Skeletal muscle tissue (tissue), 4 donors: ENCODE data around the gene TNNC1. TPM values are rescaled to one million over a fixed set of nuclear protein-coding genes. Genes with fewer than 3 reads are reported as not detected.
A peak's percentile ranks its signal among the peaks of the same experiment; 100 is the strongest.

Experiments
- H3K27ac ChIP-seq: one replicate; pipeline ENCODE4 v1.7.0; 2013; ENCODE audit warnings: mild to moderate bottlenecking, low read depth, low read length, inconsistent platforms
- H3K27me3 ChIP-seq, 3 donors: one replicate each; pipeline ENCODE4 v1.7.0; 2013; ENCODE audit warnings: low read length in 3 of 3; ENCODE audit not compliant: control insufficient read depth in 3 of 3, insufficient read depth in 3 of 3
- H3K36me3 ChIP-seq, 3 donors: one replicate each; pipeline ENCODE4 v1.7.0; 2013; ENCODE audit warnings: low read length in 3 of 3; ENCODE audit not compliant: control insufficient read depth in 3 of 3, insufficient read depth in 3 of 3
- H3K4me1 ChIP-seq, 3 donors: one replicate each; pipeline ENCODE4 v1.7.0; 2013; ENCODE audit warnings: low read length in 3 of 3, mild to moderate bottlenecking in 3 of 3; ENCODE audit not compliant: control insufficient read depth in 3 of 3, insufficient read depth in 3 of 3
- H3K4me3 ChIP-seq, 3 donors: one replicate each; pipeline ENCODE4 v1.7.0; 2013; ENCODE audit warnings: low read length in 3 of 3
- H3K9ac ChIP-seq, 3 donors: one replicate each; pipeline ENCODE4 v1.7.0; 2013; ENCODE audit warnings: low read length in 3 of 3, mild to moderate bottlenecking in 3 of 3, moderate library complexity in 2 of 3, low read depth in 1 of 3
- H3K9me3 ChIP-seq, 3 donors: one replicate each; pipeline ENCODE4 v1.7.0; 2013; ENCODE audit warnings: low read length in 3 of 3; ENCODE audit not compliant: control insufficient read depth in 3 of 3
- total RNA-seq: library from RNA; depleted of rRNA; stranded (reverse); fragments of >200 nt; gene quantifications from one replicate; pipeline ENCODE4 v1.2.3, GENCODE V29; 2014
- donor health status: Osteomylitis.

TNNC1 gene
- total RNA-seq, 1 donor from 2014 or later = 461 TPM

DNA sequence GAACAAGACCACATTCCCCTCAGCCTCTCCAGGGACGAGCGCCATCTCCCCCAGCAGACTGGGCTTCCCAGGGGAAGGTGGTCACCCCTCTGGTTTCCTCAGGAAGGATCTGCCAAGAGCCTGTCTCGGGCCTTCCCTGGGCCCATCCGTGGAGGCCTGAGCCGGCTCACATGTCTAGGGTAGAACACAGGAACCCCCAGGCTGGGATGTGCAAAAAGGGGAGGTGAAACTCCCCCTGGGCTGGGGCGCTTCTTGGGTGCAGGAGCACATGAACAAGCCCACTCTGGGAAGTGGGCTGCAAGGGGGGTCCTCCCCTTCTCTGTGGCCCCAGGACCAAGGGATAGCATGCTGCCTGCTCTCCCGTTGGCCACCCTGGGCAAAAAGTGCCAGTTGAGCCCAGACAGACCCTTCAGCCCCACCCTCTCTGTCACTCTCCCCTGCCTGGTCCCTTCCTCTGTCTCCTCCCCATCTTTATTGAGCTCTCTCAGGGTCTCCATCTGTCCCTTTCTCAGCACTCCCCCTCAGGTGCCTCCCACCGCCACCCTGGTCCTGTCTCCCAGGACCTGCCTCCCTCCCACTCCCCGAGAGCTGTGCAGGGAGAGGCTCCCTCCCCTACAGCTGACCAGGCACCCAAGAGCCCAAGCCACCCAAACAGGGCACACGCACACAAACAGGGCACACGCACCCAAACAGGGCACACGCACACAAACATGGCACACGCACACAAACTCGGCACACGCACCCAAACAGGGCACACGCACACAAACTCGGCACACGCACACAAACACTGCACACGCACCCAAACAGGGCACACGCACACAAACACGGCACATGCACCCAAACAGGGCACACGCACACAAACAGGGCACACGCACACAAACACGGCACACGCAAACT, 9.8 kb downstream of the TNNC1 start:
- Histone ChIP-seq H3K4me3 (peak overlapping the region; percentile 14 to 65 (median 29)), H3K9ac (peak overlapping the region in 2 of 3 donors; percentile 32 to 73), H3K36me3 (peaks cover 0 to 8% (median 0%) of the 10 kb centered on the region in 3 donors), H3K27me3 (no peaks in the 10 kb centered on the region), H3K4me1 (peaks cover 7 to 33% (median 30%) of the 10 kb centered on the region in 3 donors), H3K27ac (no peak overlapping the region), H3K9me3 (no peaks in the 10 kb centered on the region)

DNA sequence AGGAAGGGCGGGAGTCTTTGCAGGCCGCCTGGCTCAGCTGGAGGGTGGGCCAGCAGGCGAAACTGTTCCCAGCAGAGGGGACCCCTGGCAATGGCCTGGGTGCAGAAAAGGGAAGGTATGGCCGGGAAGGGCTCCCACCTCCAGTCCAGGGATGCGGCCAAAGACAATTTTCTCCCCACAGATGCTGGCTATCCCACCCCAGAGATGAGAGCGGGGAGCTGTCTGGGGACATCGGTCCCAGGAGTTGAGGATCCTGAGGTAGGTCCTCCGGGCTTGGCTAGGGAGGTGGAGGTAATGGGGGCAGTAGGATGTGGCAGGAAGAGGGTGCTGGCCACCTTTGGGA, 10.6 kb downstream of the TNNC1 start:
- Histone ChIP-seq H3K27ac (no peak overlapping the region), H3K9me3 (no peaks in the 10 kb centered on the region), H3K9ac (peak overlapping the region in 2 of 3 donors; percentile 32 to 73), H3K27me3 (no peaks in the 10 kb centered on the region), H3K4me1 (peaks cover 7 to 29% (median 23%) of the 10 kb centered on the region in 3 donors), H3K36me3 (peaks cover 0 to 9% (median 0%) of the 10 kb centered on the region in 3 donors), H3K4me3 (no peak overlapping the region)

DNA sequence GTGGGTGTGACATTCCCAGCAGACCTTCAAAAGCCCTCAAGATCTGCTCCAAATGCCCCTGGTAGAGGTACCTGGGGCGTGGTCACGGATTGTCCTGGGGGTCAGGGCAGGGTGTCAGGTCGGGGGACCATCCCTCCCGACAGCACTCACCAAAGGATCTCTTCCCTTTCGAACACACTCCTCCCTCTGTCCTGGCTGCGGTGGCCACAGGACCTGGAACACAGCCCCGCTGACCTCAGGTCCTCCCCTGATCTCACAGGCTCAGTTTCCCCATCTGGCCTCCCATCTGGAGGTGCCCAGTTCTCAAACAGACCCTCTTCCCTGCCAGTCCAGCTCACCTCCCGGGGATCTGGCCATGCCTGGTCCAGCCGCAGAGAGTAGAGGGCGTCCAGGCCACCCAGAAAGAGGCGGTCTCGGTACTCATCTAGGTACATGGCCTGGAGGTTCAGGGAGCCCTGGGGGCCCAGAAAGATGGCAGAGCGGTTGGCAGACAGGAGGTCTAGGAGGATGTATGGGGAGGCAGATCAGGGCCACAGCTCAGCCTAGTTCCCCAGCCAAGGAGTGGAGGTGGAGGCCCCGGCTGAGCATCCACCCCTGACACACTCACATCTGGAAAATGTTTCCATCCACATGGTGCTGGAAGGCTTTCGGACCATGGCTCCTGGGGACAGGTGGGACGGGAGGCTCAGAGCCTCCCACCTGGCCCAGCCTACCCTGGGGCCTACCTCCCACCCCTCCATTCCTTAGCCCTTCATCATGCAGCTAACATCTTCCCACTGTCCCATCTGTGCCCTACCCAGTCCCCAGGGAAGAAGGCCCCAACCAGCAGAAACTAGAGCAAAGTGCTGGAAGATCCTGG, 11.2 kb downstream of the TNNC1 start:
- Histone ChIP-seq H3K9ac (peak overlapping the region in 1 of 3 donors; percentile 50), H3K27me3 (no peaks in the 10 kb centered on the region), H3K4me1 (peaks cover 7 to 29% (median 23%) of the 10 kb centered on the region in 3 donors), H3K4me3 (no peak overlapping the region), H3K27ac (no peak overlapping the region), H3K36me3 (peaks cover 0 to 11% (median 0%) of the 10 kb centered on the region in 3 donors), H3K9me3 (no peaks in the 10 kb centered on the region)

DNA sequence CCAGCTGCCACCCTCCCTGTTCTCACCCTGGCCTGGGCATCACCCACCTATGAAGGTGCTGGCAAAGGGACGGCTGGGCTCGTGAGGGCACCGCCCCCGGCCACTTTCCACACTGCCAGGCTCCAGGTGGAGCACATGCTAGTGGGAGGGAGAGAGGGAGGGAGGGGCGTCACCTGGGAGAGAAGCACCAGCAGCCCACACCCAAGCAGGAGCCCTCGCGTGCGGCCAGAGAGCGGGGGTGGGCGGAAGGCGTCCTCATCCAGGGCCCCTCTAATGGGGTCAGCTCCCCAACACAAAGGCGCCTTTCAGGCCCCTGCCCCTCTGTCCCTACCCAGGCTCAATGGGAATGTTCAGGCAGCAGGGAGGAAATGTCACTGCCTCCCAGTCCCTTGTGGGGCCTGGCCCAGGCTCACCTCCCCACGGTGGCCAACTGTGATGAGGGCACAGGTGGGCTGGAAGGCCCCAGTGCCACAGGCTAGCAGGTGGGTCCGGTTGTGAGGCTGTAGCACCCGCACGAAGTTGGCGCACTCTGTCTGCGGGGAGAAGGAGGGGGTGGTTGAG, 12.0 kb downstream of the TNNC1 start:
- Histone ChIP-seq H3K4me3 (no peak overlapping the region), H3K9me3 (no peaks in the 10 kb centered on the region), H3K27me3 (no peaks in the 10 kb centered on the region), H3K9ac (no peak overlapping the region), H3K27ac (no peak overlapping the region), H3K36me3 (peaks cover 0 to 12% (median 0%) of the 10 kb centered on the region in 3 donors), H3K4me1 (peaks cover 7 to 24% (median 22%) of the 10 kb centered on the region in 3 donors)

GRCh38 chr3:52441091-52441771, 12.6 kb downstream of the TNNC1 start:
- no peak overlapping the region for H3K9ac ChIP-seq
- no peak overlapping the region for H3K4me3 ChIP-seq
- H3K9me3 ChIP-seq = no peaks in the 10 kb centered on the region
- H3K4me1 ChIP-seq = peaks cover 7 to 20% (median 18%) of the 10 kb centered on the region in 3 donors
- H3K36me3 ChIP-seq = peaks cover 0 to 12% (median 0%) of the 10 kb centered on the region in 3 donors
- no peaks in the 10 kb centered on the region for H3K27me3 ChIP-seq
- H3K27ac ChIP-seq = no peak overlapping the region

DNA sequence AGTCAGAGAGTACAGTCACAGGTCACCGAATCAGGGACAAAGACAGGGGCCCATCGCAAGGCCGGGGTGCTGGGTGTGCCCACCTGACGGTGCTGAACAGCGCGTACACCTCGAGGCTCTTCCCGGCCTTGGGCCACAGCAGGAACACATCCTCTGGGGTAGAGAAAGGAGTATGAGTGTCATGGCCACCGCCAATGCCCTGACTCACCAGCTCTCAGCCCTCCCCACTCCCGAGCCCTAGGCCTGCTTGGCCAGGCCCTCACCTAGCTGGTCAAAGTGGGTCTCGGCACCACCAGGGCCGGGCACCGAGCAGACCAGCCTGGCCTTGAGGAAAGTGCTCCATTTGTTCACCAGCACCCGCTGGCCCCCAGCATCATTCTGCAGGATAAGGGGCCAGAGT, 13.2 kb downstream of the TNNC1 start:
- Histone ChIP-seq H3K27me3 (no peaks in the 10 kb centered on the region), H3K4me3 (no peak overlapping the region), H3K4me1 (peaks cover 7 to 20% (median 15%) of the 10 kb centered on the region in 3 donors), H3K36me3 (peaks cover 0 to 12% (median 0%) of the 10 kb centered on the region in 3 donors), H3K27ac (no peak overlapping the region), H3K9me3 (no peaks in the 10 kb centered on the region), H3K9ac (no peak overlapping the region)

DNA sequence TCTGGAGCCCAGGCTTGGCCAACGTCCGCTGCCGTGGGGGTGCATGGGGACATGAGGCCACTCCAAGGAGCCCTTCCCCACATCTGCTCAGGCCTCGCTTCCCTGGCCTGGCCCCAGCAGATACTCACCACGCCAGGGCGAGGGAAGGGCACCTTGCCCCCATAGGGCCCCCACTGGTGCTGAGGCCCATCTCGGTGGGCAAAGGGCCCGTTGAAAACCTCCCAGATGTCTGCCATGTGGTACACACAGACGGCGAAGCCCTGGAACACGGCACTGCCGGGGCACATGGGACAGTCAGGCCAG, 13.6 kb downstream of the TNNC1 start:
- Histone ChIP-seq H3K27me3 (no peaks in the 10 kb centered on the region), H3K4me1 (peaks cover 6 to 16% (median 12%) of the 10 kb centered on the region in 3 donors), H3K9me3 (no peaks in the 10 kb centered on the region), H3K36me3 (peaks cover 0 to 12% (median 0%) of the 10 kb centered on the region in 3 donors), H3K27ac (no peak overlapping the region), H3K9ac (no peak overlapping the region), H3K4me3 (no peak overlapping the region)

DNA sequence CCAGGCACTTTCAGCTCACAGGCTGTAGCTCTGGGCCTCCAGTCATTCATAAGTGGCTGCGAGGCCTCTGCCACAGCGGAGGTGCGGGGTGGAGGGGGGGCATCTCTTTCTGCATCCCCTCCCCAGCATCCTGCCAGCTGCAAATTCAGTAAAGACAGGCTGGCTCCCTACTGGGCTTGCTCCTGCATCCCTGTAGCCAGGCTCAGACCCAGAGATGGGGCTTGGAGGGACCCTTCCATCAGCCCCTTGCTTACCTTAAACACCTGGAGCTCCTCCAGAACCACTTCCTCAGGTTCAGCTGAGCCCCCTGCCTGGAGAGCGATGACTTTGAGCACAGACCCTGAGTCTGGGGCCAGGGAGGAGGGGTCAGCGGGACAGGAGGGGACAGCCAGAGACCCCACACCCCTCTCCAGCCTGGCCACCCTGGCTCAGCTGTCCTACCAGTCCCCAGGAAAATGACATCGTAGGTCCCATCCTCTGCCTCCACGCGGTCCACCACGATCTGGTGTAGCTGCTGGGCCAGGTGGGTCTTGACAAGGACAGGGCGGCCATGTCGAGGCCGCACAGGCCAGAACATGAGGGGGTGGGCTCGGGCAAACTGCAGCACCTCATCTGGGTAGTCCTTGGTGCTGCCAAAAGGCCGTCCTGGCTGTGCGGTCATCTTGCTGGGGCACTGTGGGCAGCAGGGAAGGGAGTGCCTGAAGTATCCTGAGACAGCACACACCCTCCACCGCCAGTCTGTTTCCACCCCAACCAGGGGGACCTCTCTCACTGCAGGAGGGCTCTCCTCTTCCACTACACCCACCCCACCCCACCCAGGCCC, 14.2 kb downstream of the TNNC1 start:
- H3K27me3 ChIP-seq = no peaks in the 10 kb centered on the region
- H3K27ac ChIP-seq = no peak overlapping the region
- no peak overlapping the region for H3K9ac ChIP-seq
- peaks cover 4 to 11% (median 6%) of the 10 kb centered on the region in 3 donors for H3K4me1 ChIP-seq
- peaks cover 0 to 12% (median 0%) of the 10 kb centered on the region in 3 donors for H3K36me3 ChIP-seq
- H3K4me3 ChIP-seq = no peak overlapping the region
- no peaks in the 10 kb centered on the region for H3K9me3 ChIP-seq
